HTR-8/SVneo (cell line): ENCODE measurements around the gene C19orf47.

ENCODE experiments used
- DNase-seq: peaks from one replicate; pipeline ENCODE4 v3.0.0; 2011; ENCODE audit warnings: low spot score, mixed read lengths; ENCODE audit not compliant: insufficient read length
- FAIRE-seq: peaks from 2 replicates; lab custom pipeline; 2011; peaks lifted over from hg19 to GRCh38; lab: Jason Lieb, UNC

The C19orf47 gene

DNA sequence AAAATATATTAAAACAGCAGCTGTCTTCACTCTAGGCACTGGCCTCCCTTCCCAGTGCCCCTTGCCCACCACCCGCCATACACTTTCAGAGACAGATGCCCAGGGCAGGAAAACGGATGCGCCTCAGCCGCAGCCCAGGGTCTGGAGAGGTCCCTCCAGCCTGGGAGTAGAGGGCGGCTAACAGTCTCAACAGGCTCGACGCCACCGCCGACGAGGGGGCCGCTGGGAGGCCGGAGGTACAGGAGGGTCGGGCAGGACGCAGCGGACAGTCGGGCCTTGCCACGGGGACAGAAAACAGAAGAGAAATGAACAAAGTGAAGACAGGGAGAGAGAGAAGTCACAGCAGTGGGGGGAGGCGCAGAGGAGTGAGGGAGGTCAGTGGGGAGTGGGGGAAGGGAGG, 27.1 kb downstream of the C19orf47 start:
- FAIRE-seq (no peak), DNase-seq (no peak)

GRCh38 chr19:40320558-40320935, 27.6 kb downstream of the C19orf47 start:
- FAIRE-seq, result peak; percentile 20
- DNase-seq, result no peak

DNA sequence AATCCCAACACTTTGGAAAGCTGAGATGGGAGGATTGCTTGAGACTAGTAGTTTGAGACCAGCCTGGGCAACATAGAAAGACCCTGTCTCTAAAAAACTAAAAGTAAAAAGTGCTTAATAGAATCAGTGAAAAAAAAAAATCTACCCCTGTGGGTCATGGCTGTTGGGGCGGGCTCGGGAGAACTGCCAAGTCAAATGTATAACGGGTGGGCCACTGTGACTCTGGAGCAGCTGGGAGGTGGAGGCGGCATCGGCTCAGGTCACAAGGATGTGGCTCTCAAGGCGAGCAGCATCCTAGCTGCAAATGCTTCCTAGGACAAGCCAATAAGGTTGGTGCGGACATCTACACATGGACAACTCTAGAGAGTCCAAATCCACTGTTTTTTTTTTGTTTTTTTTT, 30.9 kb downstream of the C19orf47 start:
- no peak for DNase-seq
- FAIRE-seq, result no peak

DNA sequence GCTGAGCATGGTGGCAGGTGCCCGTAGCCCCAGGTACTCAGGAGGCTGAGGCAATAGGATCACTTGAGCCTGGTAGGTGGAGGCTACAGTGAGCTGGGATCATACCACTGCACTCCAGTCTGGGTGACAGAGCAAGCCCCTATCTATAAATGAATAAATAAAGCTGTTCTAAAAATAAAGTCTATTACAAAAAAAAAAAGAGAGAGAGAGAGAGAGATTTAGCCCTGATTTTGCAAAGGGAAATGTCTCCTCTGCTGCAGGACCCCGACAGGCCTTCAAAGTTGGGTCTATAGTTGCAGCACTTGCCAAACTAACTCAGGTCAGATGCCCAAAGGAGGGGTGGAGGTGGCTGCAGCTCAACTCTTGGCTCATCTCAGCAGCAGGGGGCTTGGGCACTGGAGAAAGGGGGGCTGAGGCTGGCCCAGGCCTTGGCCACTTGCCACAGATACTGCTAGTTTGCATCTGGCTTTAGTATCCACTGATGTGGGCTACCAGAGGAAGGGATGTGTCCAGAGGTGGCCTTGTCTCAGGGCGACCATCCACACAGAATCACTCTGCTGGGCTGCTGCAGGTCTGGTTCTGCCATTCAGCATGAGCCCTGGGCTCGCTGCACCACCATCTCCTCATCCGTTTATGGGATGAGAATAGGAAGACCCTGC, 32.3 kb downstream of the C19orf47 start:
- FAIRE-seq (no peak), DNase-seq (no peak)

GRCh38 chr19:40314656-40315055, 33.5 kb downstream of the C19orf47 start:
- FAIRE-seq (no peak), DNase-seq (no peak)

GRCh38 chr19:40313229-40313983, 34.8 kb downstream of the C19orf47 start:
- DNase-seq (no peak), FAIRE-seq (no peak)

- DNase-seq (no peak), FAIRE-seq (no peak)
Observed at GRCh38 chr19:40312533-40312932, 35.7 kb downstream of the C19orf47 start.

DNA sequence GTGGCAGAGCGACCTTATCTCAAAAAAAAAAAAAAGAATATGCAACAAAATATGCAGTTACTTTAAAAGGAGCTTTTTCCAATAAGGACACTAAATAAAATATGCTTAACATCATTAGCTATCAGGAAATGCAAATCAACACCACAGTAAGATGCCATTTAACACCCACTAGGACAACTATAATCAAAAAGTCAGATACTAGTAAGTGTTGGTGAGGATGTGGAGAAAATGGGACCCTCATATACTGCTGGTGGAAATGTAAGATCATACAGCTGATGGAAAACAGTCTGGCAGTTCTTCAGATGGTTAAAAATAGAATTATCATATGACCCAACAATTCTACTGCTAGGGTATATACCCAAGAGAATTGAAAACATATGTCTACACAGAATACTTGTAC, 38.5 kb downstream of the C19orf47 start:
- FAIRE-seq, result no peak
- DNase-seq, result no peak

DNA sequence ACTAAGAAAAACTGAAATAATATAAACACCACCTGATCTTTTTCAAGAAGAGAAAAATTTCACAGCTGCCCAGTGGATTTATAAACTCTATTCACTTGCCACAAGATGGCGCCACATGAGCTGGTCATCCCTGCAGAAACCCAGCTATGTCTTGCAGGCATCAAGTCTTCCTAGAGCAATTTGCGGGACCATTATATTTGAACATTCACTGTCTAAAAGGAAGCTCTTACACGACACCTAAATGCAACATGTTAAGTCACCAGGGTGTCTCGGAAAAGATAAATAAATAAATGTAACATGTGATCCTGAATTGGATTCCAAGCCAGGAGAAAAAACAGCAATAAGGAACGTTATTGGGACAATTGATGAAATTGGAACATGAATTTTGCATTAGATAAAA, 42.8 kb downstream of the C19orf47 start:
- DNase-seq, result peak; percentile 88
- FAIRE-seq, result no peak

DNA sequence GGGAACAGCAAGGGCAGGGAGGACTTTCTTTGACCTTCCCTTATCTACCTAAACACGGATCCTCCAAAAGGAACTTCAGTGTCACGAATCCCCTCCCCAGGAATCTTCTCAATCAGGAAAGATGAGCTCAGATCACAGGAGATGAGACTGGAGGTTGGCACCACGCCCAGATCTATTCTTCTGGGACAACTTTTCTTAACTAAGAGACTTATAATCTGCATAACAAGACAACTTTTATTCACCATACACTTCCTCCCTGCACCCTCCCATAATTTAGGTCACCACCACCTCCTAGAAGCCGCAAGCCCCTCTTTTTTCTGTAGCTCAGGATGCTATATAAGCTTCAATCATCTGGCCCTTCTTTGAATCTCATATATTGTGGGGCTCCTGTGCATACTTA, 43.9 kb downstream of the C19orf47 start:
- FAIRE-seq, result no peak
- no peak for DNase-seq

DNA sequence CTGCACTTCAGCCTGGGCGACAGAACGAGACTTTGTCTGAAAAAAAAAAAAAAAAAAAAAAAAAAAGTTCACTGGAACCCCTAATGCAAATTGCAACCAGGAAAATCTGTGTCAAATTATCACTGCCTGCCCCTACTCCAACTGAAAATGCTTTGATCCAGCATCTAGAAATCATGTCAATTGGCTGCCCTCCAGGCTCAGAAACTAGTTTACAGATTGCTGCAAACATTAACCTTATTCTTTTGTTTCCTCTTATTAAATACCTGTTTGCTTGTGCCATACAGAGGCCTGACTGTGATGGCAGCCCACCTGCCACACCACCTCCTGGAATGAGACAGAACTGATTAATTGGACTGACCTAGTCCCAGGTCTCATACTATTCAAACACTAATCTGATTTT, 44.4 kb downstream of the C19orf47 start:
- no peak for DNase-seq
- no peak for FAIRE-seq

GRCh38 chr19:40302224-40303011, 45.8 kb downstream of the C19orf47 start:
- DNase-seq, result no peak
- FAIRE-seq, result no peak

GRCh38 chr19:40300668-40301067, 47.5 kb downstream of the C19orf47 start:
- no peak for FAIRE-seq
- DNase-seq, result no peak

GRCh38 chr19:40298026-40298425, 50.2 kb downstream of the C19orf47 start:
- FAIRE-seq, result no peak

DNA sequence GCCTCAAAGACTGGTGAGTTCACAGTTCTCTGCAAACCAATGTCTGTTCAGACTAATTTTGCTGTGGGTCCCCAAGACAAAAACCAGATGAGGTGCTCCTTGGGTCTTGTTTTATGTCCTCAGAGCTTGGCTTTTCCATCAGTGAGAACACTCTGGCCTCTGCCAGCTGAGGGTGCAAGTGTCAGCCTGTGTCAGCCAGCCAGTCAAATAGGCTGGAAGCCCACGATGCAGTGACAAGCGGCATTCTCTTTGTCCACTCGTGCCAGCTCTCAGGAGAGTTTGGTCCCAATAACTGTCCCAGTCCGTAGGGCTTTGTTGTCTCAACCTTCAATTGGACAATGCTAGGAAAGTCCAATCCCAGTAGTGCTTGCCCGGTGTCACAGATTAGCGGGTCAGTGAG, 53.6 kb downstream of the C19orf47 start:
- no peak for DNase-seq
- no peak for FAIRE-seq

More at GRCh38 chr19:40298026-40298425, 50.2 kb downstream of the C19orf47 start:
- no peak for DNase-seq

DNA sequence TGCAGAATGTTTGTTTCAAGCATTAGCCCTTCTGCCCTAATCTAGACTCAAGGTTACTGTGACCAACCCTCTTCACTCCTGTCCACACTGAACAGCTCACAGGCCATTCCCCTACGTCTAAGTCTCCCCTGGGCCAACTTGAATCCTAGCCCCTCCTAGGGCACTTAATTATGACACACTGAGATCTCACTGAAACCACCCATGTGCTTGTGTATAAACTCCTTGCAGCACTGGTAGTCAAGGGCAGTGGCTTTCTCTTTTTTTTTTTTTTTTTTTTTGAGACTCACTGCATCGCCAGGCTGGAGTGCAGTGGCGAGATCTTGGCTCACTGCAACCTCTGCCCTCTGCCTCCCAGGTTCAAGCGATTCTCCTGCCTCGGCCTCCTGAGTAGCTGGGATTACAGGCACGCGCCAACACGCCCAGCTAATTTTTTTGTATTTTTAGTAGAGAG, 61.2 kb downstream of the C19orf47 start:
- FAIRE-seq (no peak), DNase-seq (no peak)

GRCh38 chr19:40286235-40286970, 61.8 kb downstream of the C19orf47 start:
- DNase-seq, result no peak
- no peak for FAIRE-seq

DNA sequence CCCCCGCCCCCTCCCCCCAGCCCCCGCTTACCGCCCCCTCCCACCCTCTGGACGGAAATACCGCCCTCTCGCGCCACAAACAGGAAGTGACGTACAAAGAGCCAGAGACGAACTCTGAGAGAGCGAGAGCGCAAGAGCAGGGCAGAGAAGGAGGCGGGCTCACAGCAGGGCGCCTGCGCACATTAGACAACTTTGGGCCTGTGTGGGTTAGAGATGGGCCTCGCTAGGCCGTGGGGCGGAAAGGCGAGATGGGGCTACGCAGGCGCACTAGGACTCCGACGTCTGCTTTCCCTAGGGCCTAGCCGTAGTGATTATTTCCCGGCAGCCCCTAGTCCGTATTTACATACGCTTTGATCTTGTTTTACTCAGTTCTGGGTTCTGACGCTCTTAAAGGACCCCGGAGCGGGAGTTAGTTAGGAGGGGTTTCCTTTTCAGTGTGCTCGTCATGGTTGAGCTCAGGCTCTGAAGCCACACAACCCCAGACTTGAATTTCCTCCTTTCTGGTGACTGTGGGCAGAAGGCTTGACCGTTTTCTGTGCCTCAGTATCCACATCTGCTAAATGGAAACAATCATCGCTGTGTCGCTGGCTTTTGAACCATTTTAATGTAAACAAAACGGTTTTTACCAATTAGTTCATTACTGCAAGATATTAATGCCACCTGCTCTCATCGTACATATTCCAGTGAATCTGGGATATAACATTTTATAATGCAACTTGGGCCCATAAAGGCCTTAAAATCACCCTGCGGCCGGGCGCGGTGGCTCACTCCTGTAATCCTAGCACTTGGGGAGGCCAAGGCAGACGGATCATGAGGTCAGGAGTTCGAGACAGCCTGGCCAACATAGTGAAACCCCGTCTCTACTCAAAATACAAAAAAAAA, 62.6 kb downstream of the C19orf47 start:
- DNase-seq, result peak; percentile 99
- FAIRE-seq, result peak; percentile 70
